Activated T-cell treated with anti-CD3 and anti-CD28 coated beads, Interleukin-2, amount 50 U/mL, for 24 hours (primary cell): ENCODE data around the gene LIPE.

Source experiments
- DNase-seq: peaks from one replicate; pipeline ENCODE4 v3.0.0-alpha.2; 2020
- H3K27ac Mint-ChIP-seq: 2 replicates; pipeline ENCODE4 v1.8.0; 2020; ENCODE audit warnings: mild to moderate bottlenecking, mixed read lengths
- H3K27me3 Mint-ChIP-seq: 2 replicates; pipeline ENCODE4 v1.8.0; 2020; ENCODE audit warnings: mixed read lengths
- H3K36me3 Mint-ChIP-seq: 2 replicates; pipeline ENCODE4 v1.8.0; 2020; ENCODE audit warnings: low read depth, mixed read lengths
- H3K4me1 Mint-ChIP-seq: 2 replicates; pipeline ENCODE4 v1.8.0; 2020; ENCODE audit warnings: low read depth, mixed read lengths
- H3K4me3 Mint-ChIP-seq: 2 replicates; pipeline ENCODE4 v1.8.0; 2020; ENCODE audit warnings: mild to moderate bottlenecking, moderate library complexity, mixed read lengths
- H3K9me3 Mint-ChIP-seq: 2 replicates; pipeline ENCODE4 v1.8.0; 2020; ENCODE audit warnings: mixed read lengths

LIPE gene

GRCh38 chr19:42367929-42368328 lies 59.3 kb downstream of the LIPE start:
- Mint-ChIP-seq H3K27ac (no peak overlapping the region), H3K9me3 (no peaks in the 10 kb centered on the region), H3K4me3 (no peak overlapping the region), H3K27me3 (no peaks in the 10 kb centered on the region), H3K4me1 (no peaks in the 10 kb centered on the region), H3K36me3 (peaks cover 15% of the 10 kb centered on the region)
- DNase-seq: no peak

- H3K27ac Mint-ChIP-seq: no peak overlapping the region
- no peak overlapping the region for H3K4me3 Mint-ChIP-seq
- H3K4me1 Mint-ChIP-seq: no peaks in the 10 kb centered on the region
- no peaks in the 10 kb centered on the region for H3K27me3 Mint-ChIP-seq
- DNase-seq: no peak
- H3K9me3 Mint-ChIP-seq: no peaks in the 10 kb centered on the region
- H3K36me3 Mint-ChIP-seq: peaks cover 15% of the 10 kb centered on the region
These were observed 60.5 kb downstream of the LIPE start for GRCh38 chr19:42366673-42367072.

- H3K27me3 Mint-ChIP-seq: no peaks in the 10 kb centered on the region
- H3K4me1 Mint-ChIP-seq: no peaks in the 10 kb centered on the region
- no peaks in the 10 kb centered on the region for H3K9me3 Mint-ChIP-seq
- DNase-seq: no peak
- no peak overlapping the region for H3K27ac Mint-ChIP-seq
- peaks cover 21% of the 10 kb centered on the region for H3K36me3 Mint-ChIP-seq
- no peak overlapping the region for H3K4me3 Mint-ChIP-seq
These were observed 63.4 kb downstream of the LIPE start for GRCh38 chr19:42363614-42364346.

GRCh38 chr19:42362891-42363440 lies 64.2 kb downstream of the LIPE start:
- no peak for DNase-seq
- Mint-ChIP-seq H3K36me3 (peaks cover 21% of the 10 kb centered on the region), H3K27ac (no peak overlapping the region), H3K4me1 (no peaks in the 10 kb centered on the region), H3K9me3 (no peaks in the 10 kb centered on the region), H3K27me3 (no peaks in the 10 kb centered on the region), H3K4me3 (no peak overlapping the region)

GRCh38 chr19:42362342-42362741 lies 64.8 kb downstream of the LIPE start:
- Mint-ChIP-seq H3K9me3 (no peaks in the 10 kb centered on the region), H3K36me3 (peaks cover 24% of the 10 kb centered on the region), H3K4me3 (no peak overlapping the region), H3K4me1 (no peaks in the 10 kb centered on the region), H3K27me3 (no peaks in the 10 kb centered on the region), H3K27ac (no peak overlapping the region)
- no peak for DNase-seq

- Mint-ChIP-seq H3K9me3 (no peaks in the 10 kb centered on the region), H3K27ac (no peak overlapping the region), H3K36me3 (peaks cover 24% of the 10 kb centered on the region), H3K4me1 (no peaks in the 10 kb centered on the region), H3K27me3 (no peaks in the 10 kb centered on the region), H3K4me3 (no peak overlapping the region)
- no peak for DNase-seq
These were observed 65.7 kb downstream of the LIPE start for GRCh38 chr19:42361545-42361910.

GRCh38 chr19:42360787-42361544 lies 66.2 kb downstream of the LIPE start:
- H3K4me1 Mint-ChIP-seq: no peaks in the 10 kb centered on the region
- peaks cover 28% of the 10 kb centered on the region for H3K36me3 Mint-ChIP-seq

GRCh38 chr19:42357290-42357689 lies 69.9 kb downstream of the LIPE start:
- H3K36me3 Mint-ChIP-seq: peaks cover 20% of the 10 kb centered on the region
- H3K27ac Mint-ChIP-seq: no peak overlapping the region
- no peak overlapping the region for H3K4me3 Mint-ChIP-seq
- H3K9me3 Mint-ChIP-seq: no peaks in the 10 kb centered on the region
- DNase-seq: no peak
- H3K27me3 Mint-ChIP-seq: no peaks in the 10 kb centered on the region
- no peaks in the 10 kb centered on the region for H3K4me1 Mint-ChIP-seq

More at GRCh38 chr19:42360787-42361544, 66.2 kb downstream of the LIPE start:
- Mint-ChIP-seq H3K4me3 (no peak overlapping the region), H3K9me3 (no peaks in the 10 kb centered on the region), H3K27me3 (no peaks in the 10 kb centered on the region), H3K27ac (no peak overlapping the region)
- DNase-seq: no peak

- Mint-ChIP-seq H3K36me3 (peaks cover 20% of the 10 kb centered on the region), H3K27ac (no peak overlapping the region), H3K4me1 (no peaks in the 10 kb centered on the region), H3K9me3 (no peaks in the 10 kb centered on the region), H3K4me3 (no peak overlapping the region), H3K27me3 (no peaks in the 10 kb centered on the region)
- DNase-seq: no peak
These were observed 70.5 kb downstream of the LIPE start for GRCh38 chr19:42356686-42357085.

GRCh38 chr19:42355896-42356295 lies 71.3 kb downstream of the LIPE start:
- no peak for DNase-seq
- Mint-ChIP-seq H3K9me3 (no peaks in the 10 kb centered on the region), H3K36me3 (peaks cover 18% of the 10 kb centered on the region)

GRCh38 chr19:42353341-42354015 lies 73.7 kb downstream of the LIPE start:
- H3K4me3 Mint-ChIP-seq: no peak overlapping the region
- peaks cover 13% of the 10 kb centered on the region for H3K36me3 Mint-ChIP-seq
- no peak for DNase-seq
- no peaks in the 10 kb centered on the region for H3K9me3 Mint-ChIP-seq
- H3K27me3 Mint-ChIP-seq: no peaks in the 10 kb centered on the region
- H3K4me1 Mint-ChIP-seq: no peaks in the 10 kb centered on the region
- H3K27ac Mint-ChIP-seq: no peak overlapping the region

More at GRCh38 chr19:42355896-42356295, 71.3 kb downstream of the LIPE start:
- Mint-ChIP-seq H3K27ac (no peak overlapping the region), H3K4me3 (no peak overlapping the region), H3K4me1 (no peaks in the 10 kb centered on the region), H3K27me3 (no peaks in the 10 kb centered on the region)

- DNase-seq: no peak
- H3K27ac Mint-ChIP-seq: no peak overlapping the region
These were observed 74.6 kb downstream of the LIPE start for GRCh38 chr19:42352301-42353259.

More at GRCh38 chr19:42352301-42353259, 74.6 kb downstream of the LIPE start:
- Mint-ChIP-seq H3K4me3 (no peak overlapping the region), H3K9me3 (no peaks in the 10 kb centered on the region), H3K27me3 (no peaks in the 10 kb centered on the region), H3K4me1 (no peaks in the 10 kb centered on the region), H3K36me3 (peaks cover 12% of the 10 kb centered on the region)
